Loucy (cell line): ENCODE measurements around the gene SRBD1.

Experiments
- H2AFZ ChIP-seq: fragments of 200-600 bp; sonication (generic); 2 replicates; pipeline ENCODE4 v1.6.0; 2016; ENCODE audit warnings: antibody characterized with exemption, mild to moderate bottlenecking, low read length, moderate library complexity
- H3F3A ChIP-seq: fragments of 200-600 bp; 2 replicates; pipeline ENCODE4 v1.6.0; 2016; ENCODE audit warnings: antibody characterized with exemption, low read depth, mild to moderate bottlenecking
- H3K27me3 ChIP-seq: fragments of 200-600 bp; sonication (generic); 2 replicates; pipeline ENCODE4 v1.6.1; 2014; ENCODE audit warnings: low read length, mild to moderate bottlenecking; ENCODE audit not compliant: insufficient read depth, poor library complexity, severe bottlenecking
- H3K36me3 ChIP-seq: fragments of 200-600 bp; sonication (generic); 2 replicates; pipeline ENCODE4 v1.6.1; 2016; ENCODE audit warnings: low read length; ENCODE audit not compliant: insufficient read depth
- H3K4me1 ChIP-seq: fragments of 200-600 bp; sonication (generic); 2 replicates; pipeline ENCODE4 v1.5.1; 2014; ENCODE audit warnings: low read length, mild to moderate bottlenecking; ENCODE audit not compliant: insufficient read depth, poor library complexity, severe bottlenecking
- H3K4me2 ChIP-seq: fragments of 200-600 bp; sonication (generic); 2 replicates; pipeline ENCODE4 v1.6.0; 2014; ENCODE audit warnings: antibody characterized with exemption, low read length, low read depth, mild to moderate bottlenecking; ENCODE audit not compliant: poor library complexity, severe bottlenecking
- H3K4me3 ChIP-seq: fragments of 200-600 bp; sonication (generic); 2 replicates; pipeline ENCODE4 v1.5.1; 2014; ENCODE audit warnings: low read length, mild to moderate bottlenecking, mixed read lengths; ENCODE audit not compliant: poor library complexity, severe bottlenecking
- H3K79me2 ChIP-seq: fragments of 200-600 bp; sonication (generic); 2 replicates; pipeline ENCODE4 v1.6.1; 2014; ENCODE audit warnings: low read length; ENCODE audit not compliant: insufficient read depth
- H3K9ac ChIP-seq: fragments of 200-600 bp; sonication (generic); 2 replicates; pipeline ENCODE4 v1.6.0; 2014; ENCODE audit warnings: mild to moderate bottlenecking, low read depth, low read length, moderate library complexity; ENCODE audit not compliant: poor library complexity, severe bottlenecking
- H3K9me2 ChIP-seq: fragments of 200-600 bp; sonication (generic); replicated peaks from 2 replicates; pipeline ENCODE4 v1.6.1; 2016; ENCODE audit warnings: low read depth, low read length, mixed read lengths
- H3K9me3 ChIP-seq: fragments of 200-600 bp; sonication (generic); 2 replicates; pipeline ENCODE4 v1.6.1; 2014; ENCODE audit warnings: mild to moderate bottlenecking, antibody characterized with exemption, low read length, low read depth; ENCODE audit not compliant: insufficient read depth
- H4K20me1 ChIP-seq: fragments of 200-600 bp; sonication (generic); 2 replicates; pipeline ENCODE4 v1.6.0; 2014; ENCODE audit warnings: antibody characterized with exemption, low read length, mild to moderate bottlenecking; ENCODE audit not compliant: insufficient read depth, poor library complexity, severe bottlenecking
- EZH2phosphoT487 ChIP-seq: fragments of 200-600 bp; IDR thresholded peaks from 2 replicates; pipeline ENCODE4 v1.6.1; 2018; ENCODE audit warnings: antibody characterized with exemption, mild to moderate bottlenecking, moderate library complexity, borderline replicate concordance
- TF ChIP-seq, protein P1 (sequence below): fragments of 200-600 bp; sonication (generic); conservative IDR thresholded peaks from 2 replicates; pipeline ENCODE4 v1.5.1; 2014; ENCODE audit warnings: mild to moderate bottlenecking, antibody characterized with exemption, low read length

Gene SRBD1

DNA sequence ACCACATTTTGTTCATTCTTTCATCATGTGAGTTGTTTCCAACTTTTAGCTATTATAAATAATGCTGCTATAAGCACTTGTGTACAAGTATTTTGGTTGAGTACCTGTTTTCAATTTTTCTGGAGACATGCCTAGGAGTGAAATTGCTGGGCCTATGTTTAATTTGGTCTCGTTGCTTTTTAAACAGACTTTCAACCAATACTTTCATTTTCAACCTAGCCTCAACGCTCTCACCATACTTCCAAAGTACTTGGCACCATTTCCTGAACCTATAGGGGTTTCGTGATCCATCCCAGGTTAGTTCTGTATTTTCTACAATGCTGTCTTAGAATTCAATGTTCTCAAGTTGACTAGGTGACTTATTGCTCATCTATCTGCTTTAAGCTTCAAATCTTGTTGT is 126.1 kb downstream of the SRBD1 start:
- Histone ChIP-seq H3K27me3 (no peaks in the 10 kb centered on the region), H3K9me3 (no peaks in the 10 kb centered on the region), H3F3A (no peaks in the 10 kb centered on the region), H3K79me2 (no peaks in the 10 kb centered on the region), H3K9me2 (no peaks in the 10 kb centered on the region), H3K9ac (no peak overlapping the region), H3K4me3 (no peak overlapping the region), H3K4me2 (no peak overlapping the region), H3K4me1 (no peaks in the 10 kb centered on the region), H4K20me1 (no peaks in the 10 kb centered on the region), H2AFZ (no peak overlapping the region), H3K36me3 (peaks cover 34% of the 10 kb centered on the region; the same call in 1 of the 2 replicates)
- TF ChIP-seq, protein P1, sequence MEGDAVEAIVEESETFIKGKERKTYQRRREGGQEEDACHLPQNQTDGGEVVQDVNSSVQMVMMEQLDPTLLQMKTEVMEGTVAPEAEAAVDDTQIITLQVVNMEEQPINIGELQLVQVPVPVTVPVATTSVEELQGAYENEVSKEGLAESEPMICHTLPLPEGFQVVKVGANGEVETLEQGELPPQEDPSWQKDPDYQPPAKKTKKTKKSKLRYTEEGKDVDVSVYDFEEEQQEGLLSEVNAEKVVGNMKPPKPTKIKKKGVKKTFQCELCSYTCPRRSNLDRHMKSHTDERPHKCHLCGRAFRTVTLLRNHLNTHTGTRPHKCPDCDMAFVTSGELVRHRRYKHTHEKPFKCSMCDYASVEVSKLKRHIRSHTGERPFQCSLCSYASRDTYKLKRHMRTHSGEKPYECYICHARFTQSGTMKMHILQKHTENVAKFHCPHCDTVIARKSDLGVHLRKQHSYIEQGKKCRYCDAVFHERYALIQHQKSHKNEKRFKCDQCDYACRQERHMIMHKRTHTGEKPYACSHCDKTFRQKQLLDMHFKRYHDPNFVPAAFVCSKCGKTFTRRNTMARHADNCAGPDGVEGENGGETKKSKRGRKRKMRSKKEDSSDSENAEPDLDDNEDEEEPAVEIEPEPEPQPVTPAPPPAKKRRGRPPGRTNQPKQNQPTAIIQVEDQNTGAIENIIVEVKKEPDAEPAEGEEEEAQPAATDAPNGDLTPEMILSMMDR = no peak
- TF ChIP-seq EZH2phosphoT487 = no peak

DNA sequence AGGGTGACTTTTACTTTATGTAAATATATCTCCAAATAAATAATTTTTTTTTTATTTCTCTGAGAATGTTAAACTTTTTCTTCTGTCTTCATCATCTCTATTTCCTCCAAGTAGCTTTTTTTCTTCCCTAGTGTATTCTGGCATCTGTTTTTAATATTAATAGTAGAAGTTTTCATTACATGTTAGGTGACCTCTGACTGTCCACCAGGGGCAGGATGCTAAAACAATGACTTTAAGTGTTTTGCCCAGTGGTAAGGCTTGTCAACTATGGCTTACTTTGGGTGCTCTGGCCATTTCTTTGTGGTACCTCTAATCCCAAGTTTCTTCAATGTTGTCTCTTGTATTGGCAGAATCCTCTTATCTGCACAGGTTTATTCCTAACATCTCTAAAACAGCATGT is 127.1 kb downstream of the SRBD1 start:
- H3K36me3 ChIP-seq = peaks cover 33% of the 10 kb centered on the region; the same call in 1 of the 2 replicates
- TF ChIP-seq, protein P1 = peak; percentile 54
- TF ChIP-seq EZH2phosphoT487 = no peak
- no peaks in the 10 kb centered on the region for H4K20me1 ChIP-seq
- H3K9me3 ChIP-seq = no peaks in the 10 kb centered on the region
- H3K4me3 ChIP-seq = no peak overlapping the region
- no peaks in the 10 kb centered on the region for H3K4me1 ChIP-seq
- H3K79me2 ChIP-seq = no peaks in the 10 kb centered on the region
- no peaks in the 10 kb centered on the region for H3F3A ChIP-seq
- H3K27me3 ChIP-seq = no peaks in the 10 kb centered on the region
- no peaks in the 10 kb centered on the region for H3K9me2 ChIP-seq
- no peak overlapping the region for H2AFZ ChIP-seq
- H3K4me2 ChIP-seq = no peak overlapping the region
- no peak overlapping the region for H3K9ac ChIP-seq

DNA sequence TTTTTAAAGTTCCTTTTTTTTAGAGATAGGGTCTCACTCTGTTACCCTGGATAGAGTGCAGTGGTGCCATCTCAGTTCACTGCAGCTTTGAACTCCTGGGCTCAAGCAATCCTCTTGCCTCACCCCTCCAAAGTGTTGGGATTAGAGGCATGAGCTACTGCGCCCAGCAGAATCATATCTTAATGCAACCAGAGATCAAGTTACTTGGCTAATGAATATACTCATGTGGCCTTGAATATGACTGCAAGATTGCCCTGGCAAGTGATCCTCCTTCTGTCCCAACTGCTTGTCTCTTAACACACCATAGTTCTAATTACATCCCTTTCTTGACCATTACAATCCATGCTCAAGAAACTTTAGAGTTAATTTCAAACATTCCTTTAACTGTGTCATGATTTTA is 133.5 kb downstream of the SRBD1 start:
- Histone ChIP-seq H3F3A (no peaks in the 10 kb centered on the region), H3K9me2 (no peaks in the 10 kb centered on the region)

More for the DNA sequence above, 133.5 kb downstream of the SRBD1 start:
- Histone ChIP-seq H2AFZ (no peak overlapping the region), H3K36me3 (peaks cover 32% of the 10 kb centered on the region), H3K27me3 (no peaks in the 10 kb centered on the region), H3K4me1 (no peaks in the 10 kb centered on the region), H3K9ac (no peak overlapping the region), H3K9me3 (no peaks in the 10 kb centered on the region), H3K4me2 (no peak overlapping the region), H3K79me2 (no peaks in the 10 kb centered on the region), H3K4me3 (no peak overlapping the region), H4K20me1 (no peaks in the 10 kb centered on the region)
- TF ChIP-seq, protein P1 = no peak
- no peak for TF ChIP-seq EZH2phosphoT487
